GM12878 (cell line): ENCODE results near the gene MTRF1L.

ENCODE experiments used
- CTCF ChIP-seq, 3 experiments: IDR thresholded peaks in 2 of 3; conservative IDR thresholded peaks in 1 of 3; 2 replicates each; pipeline ENCODE4 v1.5.1; 2011; ENCODE audit warnings: low read depth in 3 of 3, low read length in 3 of 3, mild to moderate bottlenecking in 3 of 3, control low read depth in 2 of 3, moderate library complexity in 2 of 3, inconsistent platforms in 1 of 3, mixed read lengths in 1 of 3; ENCODE audit not compliant: control insufficient read depth in 2 of 3, insufficient read depth in 1 of 3; ENCODE audit errors: extremely low read depth in 1 of 3
- ESRRA ChIP-seq: IDR thresholded peaks from 2 replicates; pipeline ENCODE4 v1.6.1; 2012; ENCODE audit warnings: mild to moderate bottlenecking, low read length, improper control_type of control experiment
- EZH2 ChIP-seq: IDR thresholded peaks from 2 replicates; pipeline ENCODE4 v1.6.1; 2012; ENCODE audit warnings: low read depth, mild to moderate bottlenecking, control low read depth, inconsistent platforms, low read length, borderline replicate concordance; ENCODE audit not compliant: control insufficient read depth
- NRF1 ChIP-seq: conservative IDR thresholded peaks from 2 replicates; pipeline ENCODE4 v1.6.1; 2011; ENCODE audit warnings: mild to moderate bottlenecking, low read depth, low read length, improper control_type of control experiment
- POLR2AphosphoS5 ChIP-seq: IDR thresholded peaks from 2 replicates; pipeline ENCODE4 v1.6.1; 2011; ENCODE audit warnings: mild to moderate bottlenecking, low read length, inconsistent platforms
- YY1 ChIP-seq: IDR thresholded peaks from 2 replicates; pipeline ENCODE4 v1.6.1; 2011; ENCODE audit warnings: low read depth, mild to moderate bottlenecking, low read length
- TF ChIP-seq, protein P1 (sequence below): fragments of 450-650 bp; IDR thresholded peaks from 2 replicates; pipeline ENCODE4 v1.6.1; 2016; ENCODE audit warnings: mild to moderate bottlenecking, moderate library complexity, borderline replicate concordance
- TF ChIP-seq, protein P2 (sequence below): IDR thresholded peaks from 2 replicates; pipeline ENCODE4 v1.6.1; 2012; ENCODE audit warnings: mild to moderate bottlenecking, low read depth, low read length
- TF ChIP-seq, protein P3 (sequence below): IDR thresholded peaks from 2 replicates; pipeline ENCODE4 v1.6.1; 2012; ENCODE audit warnings: improper control_type of control experiment, low read depth, low read length; ENCODE audit not compliant: insufficient replicate concordance

GRCh38 chr6:153015094-153015640 is 12.7 kb upstream of the MTRF1L start:
- TF ChIP-seq CTCF (IDR thresholded peaks at IDR 0.05 in 2 of 3, conservative IDR thresholded peaks at IDR 0.05 in 1 of 3; ENCODE audit: control insufficient read depth in 2 of 3, extremely low read depth in 1 of 3, insufficient read depth in 1 of 3, low read depth in 3 of 3, low read length in 3 of 3) (no peak), EZH2 (no peak), ESRRA (no peak), POLR2AphosphoS5 (no peak), YY1 (no peak), NRF1 (no peak)
- TF ChIP-seq, protein P1, sequence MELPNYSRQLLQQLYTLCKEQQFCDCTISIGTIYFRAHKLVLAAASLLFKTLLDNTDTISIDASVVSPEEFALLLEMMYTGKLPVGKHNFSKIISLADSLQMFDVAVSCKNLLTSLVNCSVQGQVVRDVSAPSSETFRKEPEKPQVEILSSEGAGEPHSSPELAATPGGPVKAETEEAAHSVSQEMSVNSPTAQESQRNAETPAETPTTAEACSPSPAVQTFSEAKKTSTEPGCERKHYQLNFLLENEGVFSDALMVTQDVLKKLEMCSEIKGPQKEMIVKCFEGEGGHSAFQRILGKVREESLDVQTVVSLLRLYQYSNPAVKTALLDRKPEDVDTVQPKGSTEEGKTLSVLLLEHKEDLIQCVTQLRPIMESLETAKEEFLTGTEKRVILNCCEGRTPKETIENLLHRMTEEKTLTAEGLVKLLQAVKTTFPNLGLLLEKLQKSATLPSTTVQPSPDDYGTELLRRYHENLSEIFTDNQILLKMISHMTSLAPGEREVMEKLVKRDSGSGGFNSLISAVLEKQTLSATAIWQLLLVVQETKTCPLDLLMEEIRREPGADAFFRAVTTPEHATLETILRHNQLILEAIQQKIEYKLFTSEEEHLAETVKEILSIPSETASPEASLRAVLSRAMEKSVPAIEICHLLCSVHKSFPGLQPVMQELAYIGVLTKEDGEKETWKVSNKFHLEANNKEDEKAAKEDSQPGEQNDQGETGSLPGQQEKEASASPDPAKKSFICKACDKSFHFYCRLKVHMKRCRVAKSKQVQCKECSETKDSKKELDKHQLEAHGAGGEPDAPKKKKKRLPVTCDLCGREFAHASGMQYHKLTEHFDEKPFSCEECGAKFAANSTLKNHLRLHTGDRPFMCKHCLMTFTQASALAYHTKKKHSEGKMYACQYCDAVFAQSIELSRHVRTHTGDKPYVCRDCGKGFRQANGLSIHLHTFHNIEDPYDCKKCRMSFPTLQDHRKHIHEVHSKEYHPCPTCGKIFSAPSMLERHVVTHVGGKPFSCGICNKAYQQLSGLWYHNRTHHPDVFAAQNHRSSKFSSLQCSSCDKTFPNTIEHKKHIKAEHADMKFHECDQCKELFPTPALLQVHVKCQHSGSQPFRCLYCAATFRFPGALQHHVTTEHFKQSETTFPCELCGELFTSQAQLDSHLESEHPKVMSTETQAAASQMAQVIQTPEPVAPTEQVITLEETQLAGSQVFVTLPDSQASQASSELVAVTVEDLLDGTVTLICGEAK: no peak
- TF ChIP-seq, protein P2, sequence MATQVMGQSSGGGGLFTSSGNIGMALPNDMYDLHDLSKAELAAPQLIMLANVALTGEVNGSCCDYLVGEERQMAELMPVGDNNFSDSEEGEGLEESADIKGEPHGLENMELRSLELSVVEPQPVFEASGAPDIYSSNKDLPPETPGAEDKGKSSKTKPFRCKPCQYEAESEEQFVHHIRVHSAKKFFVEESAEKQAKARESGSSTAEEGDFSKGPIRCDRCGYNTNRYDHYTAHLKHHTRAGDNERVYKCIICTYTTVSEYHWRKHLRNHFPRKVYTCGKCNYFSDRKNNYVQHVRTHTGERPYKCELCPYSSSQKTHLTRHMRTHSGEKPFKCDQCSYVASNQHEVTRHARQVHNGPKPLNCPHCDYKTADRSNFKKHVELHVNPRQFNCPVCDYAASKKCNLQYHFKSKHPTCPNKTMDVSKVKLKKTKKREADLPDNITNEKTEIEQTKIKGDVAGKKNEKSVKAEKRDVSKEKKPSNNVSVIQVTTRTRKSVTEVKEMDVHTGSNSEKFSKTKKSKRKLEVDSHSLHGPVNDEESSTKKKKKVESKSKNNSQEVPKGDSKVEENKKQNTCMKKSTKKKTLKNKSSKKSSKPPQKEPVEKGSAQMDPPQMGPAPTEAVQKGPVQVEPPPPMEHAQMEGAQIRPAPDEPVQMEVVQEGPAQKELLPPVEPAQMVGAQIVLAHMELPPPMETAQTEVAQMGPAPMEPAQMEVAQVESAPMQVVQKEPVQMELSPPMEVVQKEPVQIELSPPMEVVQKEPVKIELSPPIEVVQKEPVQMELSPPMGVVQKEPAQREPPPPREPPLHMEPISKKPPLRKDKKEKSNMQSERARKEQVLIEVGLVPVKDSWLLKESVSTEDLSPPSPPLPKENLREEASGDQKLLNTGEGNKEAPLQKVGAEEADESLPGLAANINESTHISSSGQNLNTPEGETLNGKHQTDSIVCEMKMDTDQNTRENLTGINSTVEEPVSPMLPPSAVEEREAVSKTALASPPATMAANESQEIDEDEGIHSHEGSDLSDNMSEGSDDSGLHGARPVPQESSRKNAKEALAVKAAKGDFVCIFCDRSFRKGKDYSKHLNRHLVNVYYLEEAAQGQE: no peak
- TF ChIP-seq, protein P3, sequence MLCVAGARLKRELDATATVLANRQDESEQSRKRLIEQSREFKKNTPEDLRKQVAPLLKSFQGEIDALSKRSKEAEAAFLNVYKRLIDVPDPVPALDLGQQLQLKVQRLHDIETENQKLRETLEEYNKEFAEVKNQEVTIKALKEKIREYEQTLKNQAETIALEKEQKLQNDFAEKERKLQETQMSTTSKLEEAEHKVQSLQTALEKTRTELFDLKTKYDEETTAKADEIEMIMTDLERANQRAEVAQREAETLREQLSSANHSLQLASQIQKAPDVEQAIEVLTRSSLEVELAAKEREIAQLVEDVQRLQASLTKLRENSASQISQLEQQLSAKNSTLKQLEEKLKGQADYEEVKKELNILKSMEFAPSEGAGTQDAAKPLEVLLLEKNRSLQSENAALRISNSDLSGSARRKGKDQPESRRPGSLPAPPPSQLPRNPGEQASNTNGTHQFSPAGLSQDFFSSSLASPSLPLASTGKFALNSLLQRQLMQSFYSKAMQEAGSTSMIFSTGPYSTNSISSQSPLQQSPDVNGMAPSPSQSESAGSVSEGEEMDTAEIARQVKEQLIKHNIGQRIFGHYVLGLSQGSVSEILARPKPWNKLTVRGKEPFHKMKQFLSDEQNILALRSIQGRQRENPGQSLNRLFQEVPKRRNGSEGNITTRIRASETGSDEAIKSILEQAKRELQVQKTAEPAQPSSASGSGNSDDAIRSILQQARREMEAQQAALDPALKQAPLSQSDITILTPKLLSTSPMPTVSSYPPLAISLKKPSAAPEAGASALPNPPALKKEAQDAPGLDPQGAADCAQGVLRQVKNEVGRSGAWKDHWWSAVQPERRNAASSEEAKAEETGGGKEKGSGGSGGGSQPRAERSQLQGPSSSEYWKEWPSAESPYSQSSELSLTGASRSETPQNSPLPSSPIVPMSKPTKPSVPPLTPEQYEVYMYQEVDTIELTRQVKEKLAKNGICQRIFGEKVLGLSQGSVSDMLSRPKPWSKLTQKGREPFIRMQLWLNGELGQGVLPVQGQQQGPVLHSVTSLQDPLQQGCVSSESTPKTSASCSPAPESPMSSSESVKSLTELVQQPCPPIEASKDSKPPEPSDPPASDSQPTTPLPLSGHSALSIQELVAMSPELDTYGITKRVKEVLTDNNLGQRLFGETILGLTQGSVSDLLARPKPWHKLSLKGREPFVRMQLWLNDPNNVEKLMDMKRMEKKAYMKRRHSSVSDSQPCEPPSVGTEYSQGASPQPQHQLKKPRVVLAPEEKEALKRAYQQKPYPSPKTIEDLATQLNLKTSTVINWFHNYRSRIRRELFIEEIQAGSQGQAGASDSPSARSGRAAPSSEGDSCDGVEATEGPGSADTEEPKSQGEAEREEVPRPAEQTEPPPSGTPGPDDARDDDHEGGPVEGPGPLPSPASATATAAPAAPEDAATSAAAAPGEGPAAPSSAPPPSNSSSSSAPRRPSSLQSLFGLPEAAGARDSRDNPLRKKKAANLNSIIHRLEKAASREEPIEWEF: no peak
